Stimulated activated CD8-positive, alpha-beta memory T cell treated with anti-CD3 and anti-CD28 coated beads, Interleukin-4, amount 100 ng/mL, for 4 hours (primary cell): ENCODE measurements around the gene BBLN.

Experiments used
- DNase-seq, 2 donors: peaks; one replicate each; pipeline ENCODE4 v3.0.0-alpha.2; 2020; ENCODE audit warnings: low read depth in 2 of 2, low spot score in 1 of 2

The BBLN gene

GRCh38 chr9:128211186-128211980 is 51.3 kb downstream of the BBLN start:
- DNase-seq = no peak

GRCh38 chr9:128211981-128212281 is 51.9 kb downstream of the BBLN start:
- DNase-seq = no peak
